B cell (primary cell): ENCODE results near the gene GPNMB.

Experiments
- EZH2 ChIP-seq: IDR thresholded peaks from 2 replicates; pipeline ENCODE4 v1.6.1; 2012; ENCODE audit warnings: borderline replicate concordance, low read depth, mild to moderate bottlenecking, moderate library complexity, low read length; ENCODE audit not compliant: insufficient read depth, poor library complexity, severe bottlenecking
- TF ChIP-seq, protein P1 (sequence below): fragments of 200-600 bp; IDR thresholded peaks from one replicate; pipeline ENCODE4 v1.8.0; 2022; ENCODE audit warnings: antibody characterized with exemption, mild to moderate bottlenecking

DNA sequence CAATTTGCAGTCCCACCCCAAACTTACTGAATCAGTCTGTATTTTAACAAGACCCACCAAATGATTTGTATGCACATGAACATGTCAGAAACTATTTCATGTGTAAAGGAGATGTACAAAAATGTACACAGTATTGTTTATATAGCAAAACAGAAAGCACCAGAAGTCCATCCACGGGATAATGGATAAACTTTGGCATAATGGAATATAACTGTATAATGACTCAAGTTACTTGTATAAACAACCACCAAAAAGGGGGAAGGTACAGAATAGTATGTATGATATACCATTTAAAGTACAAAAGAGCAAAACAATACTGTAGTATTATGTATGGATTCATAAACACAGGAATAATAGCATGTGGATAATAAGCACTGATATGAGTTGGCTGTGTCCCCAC, 42.3 kb upstream of the GPNMB start:
- TF ChIP-seq, protein P1, sequence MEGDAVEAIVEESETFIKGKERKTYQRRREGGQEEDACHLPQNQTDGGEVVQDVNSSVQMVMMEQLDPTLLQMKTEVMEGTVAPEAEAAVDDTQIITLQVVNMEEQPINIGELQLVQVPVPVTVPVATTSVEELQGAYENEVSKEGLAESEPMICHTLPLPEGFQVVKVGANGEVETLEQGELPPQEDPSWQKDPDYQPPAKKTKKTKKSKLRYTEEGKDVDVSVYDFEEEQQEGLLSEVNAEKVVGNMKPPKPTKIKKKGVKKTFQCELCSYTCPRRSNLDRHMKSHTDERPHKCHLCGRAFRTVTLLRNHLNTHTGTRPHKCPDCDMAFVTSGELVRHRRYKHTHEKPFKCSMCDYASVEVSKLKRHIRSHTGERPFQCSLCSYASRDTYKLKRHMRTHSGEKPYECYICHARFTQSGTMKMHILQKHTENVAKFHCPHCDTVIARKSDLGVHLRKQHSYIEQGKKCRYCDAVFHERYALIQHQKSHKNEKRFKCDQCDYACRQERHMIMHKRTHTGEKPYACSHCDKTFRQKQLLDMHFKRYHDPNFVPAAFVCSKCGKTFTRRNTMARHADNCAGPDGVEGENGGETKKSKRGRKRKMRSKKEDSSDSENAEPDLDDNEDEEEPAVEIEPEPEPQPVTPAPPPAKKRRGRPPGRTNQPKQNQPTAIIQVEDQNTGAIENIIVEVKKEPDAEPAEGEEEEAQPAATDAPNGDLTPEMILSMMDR: no peak
- no peak for TF ChIP-seq EZH2
